Measurements from ENCODE around the gene OSER1. TPM values are rescaled to one million over a fixed set of nuclear protein-coding genes. Genes with fewer than 3 reads are reported as not detected.
"Not testable (repeated sequence)": the region's sequence is repeated elsewhere in the genome, so short reads cannot be mapped to it uniquely, and the experiment has no call there.

OSER1 gene
- 10 to 100 TPM; 45.4 to 52.7 (median 51.3) TPM for polyA plus RNA-seq (ENCODE audit: insufficient read length in 4 of 4)

DNA sequence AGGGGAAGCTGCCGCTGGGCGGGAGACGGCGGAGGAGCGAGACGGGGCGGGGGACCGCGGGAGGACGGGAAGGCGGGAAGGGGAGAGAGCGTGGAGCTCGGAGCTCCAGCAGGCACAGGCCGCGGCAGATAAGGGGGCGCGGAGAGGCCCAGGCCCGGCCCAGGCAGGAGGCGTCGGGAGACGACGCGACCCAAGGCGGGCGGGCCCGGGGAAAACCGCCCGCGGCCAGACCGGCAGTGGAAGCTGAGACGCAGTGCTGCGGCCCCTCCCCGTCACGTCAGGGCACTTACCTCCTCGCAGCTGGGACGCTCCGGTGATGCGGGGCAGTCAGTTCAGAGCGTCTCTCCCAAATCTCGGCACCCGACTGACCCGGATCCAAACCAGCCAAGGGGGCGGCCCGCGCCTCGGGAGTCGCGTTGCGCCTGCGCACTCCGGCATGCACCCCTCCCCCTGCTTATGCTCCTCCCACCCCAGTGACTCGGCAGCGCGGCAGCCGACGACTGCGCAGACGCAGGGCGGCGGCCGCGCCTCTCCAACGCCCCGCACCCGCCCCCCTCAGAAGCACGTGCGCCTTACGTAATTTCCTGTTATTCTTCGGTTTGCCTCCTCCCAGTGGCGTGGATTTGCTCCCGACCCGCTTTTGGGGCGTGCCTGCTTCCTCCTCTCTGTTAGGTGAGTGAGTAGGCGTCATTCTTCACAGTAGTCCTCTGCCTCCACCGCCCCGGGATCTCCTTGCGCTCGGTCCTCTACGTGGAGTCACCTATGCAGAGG lies at the start of gene OSER1:
Gene OSER1, minus strand, starts transcription at position 366 of the 771 bp plus-strand sequence. CDS start 3,814 bp downstream, outside the sequence.
- peak; percentile 93 to 96 (median 94) for DNase-seq (ENCODE audit: low read depth in 4 of 4, low spot score in 3 of 4)

DNA sequence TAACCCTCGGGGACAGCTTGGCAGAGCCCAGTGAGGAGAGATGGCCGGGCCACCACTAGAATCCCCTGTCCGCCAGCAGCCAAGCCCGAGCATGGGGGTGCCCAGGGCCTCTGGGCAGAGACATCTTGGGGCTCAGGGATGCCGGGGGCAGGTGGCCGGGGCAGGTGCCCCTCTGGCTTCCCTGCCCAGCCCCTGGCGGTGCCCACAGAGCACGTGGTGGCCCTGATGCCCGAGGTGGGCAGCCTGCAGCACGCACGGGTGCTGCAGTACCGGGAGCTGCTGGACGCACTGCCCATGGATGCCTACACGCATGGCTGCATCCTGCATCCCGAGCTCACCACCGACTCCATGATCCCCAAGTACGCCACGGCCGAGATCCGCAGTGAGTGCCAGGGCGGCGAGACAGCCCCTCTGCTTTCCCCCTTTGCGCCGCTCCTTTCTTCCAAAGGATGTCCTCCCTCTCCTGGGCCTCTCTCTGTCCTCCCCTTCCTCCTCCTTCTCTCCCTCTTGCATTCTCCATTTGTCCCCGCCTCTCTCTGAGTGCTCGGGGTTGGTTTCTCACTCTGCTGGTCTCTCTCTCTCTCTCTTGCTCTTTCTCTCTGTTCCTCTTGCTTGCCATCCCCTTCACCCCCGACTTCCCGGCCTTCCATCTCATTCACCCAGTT lies 47.8 kb upstream of the OSER1 start:
- DNase-seq (ENCODE audit: low read depth in 4 of 4, low spot score in 3 of 4): no peak

DNA sequence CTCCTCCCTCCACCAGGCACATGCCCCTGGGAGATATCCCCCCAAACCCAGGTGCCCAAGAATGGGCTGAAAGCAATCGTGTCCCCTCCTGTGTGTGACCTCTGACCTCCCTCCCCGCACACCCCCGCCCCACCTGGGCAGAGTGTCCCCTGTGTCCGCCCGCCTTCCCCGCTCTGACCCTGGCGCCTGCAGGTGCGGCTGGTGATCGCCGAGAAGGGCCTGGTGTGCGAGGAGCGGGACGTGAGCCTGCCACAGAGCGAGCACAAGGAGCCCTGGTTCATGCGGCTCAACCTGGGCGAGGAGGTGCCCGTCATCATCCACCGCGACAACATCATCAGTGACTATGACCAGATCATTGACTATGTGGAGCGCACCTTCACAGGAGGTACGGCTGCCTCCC lies 46.4 kb upstream of the OSER1 start:
- no peak for DNase-seq (ENCODE audit: low read depth in 4 of 4, low spot score in 3 of 4)

DNA sequence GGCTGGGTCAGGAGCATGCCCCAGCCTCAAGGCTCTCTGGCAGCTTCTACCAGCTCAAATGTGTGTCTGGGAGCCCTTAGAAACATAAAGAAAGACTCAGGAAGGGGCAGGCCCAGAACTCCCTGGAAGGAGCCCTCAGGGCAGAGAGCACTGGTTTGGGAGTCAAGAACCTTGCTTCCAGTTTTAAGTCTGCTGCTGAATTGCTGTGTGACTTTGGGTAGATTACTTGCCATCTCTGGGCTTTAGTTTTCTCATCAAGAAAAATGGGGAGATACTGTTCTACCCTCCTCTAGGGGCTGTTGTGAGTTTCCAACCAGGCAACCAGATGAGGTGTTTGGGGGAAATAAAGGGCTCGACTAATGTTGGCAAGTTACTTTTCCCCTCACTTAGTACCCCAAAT lies 45.4 kb upstream of the OSER1 start:
- no peak for DNase-seq (ENCODE audit: low read depth in 4 of 4, low spot score in 3 of 4)

DNA sequence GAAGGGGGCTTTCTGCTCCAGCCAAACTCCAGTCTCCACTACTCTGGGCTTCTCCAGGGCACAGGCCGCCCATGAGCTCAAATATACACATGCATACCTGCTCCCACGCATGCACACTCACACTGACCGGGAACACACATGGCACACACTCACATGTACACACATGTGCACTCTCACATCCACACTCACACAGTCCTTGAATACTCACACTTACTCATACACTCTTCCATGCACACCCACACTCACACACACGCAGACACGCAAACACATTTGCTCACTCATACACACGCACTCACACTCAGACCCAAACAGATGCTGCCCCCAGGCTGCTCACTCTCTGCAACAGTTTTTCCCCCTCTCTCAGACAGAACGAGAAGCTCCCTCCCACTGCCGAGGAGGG lies 43.5 kb upstream of the OSER1 start:
- DNase-seq (ENCODE audit: low read depth in 4 of 4, low spot score in 3 of 4): no peak

DNA sequence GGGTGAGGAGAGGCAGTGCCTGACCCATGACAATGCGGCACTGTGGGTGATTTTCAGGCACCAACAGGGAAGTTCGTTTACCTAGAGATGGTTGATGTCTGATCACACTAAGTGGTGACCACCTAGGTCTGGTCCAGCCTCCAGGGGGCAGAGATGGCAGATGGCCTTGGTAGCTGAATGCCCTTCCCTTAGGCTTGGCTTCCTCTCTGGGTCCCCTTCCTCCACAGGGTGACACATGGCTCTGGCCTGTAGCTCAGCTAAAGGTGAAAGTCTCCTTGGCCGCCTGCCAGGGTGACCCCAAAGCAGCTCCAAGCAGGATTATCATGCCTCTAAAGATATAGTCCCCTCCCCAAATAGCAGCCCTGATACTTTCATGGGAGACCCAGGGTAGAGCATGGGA lies 43.0 kb upstream of the OSER1 start:
- no peak for DNase-seq (ENCODE audit: low read depth in 4 of 4, low spot score in 3 of 4)

DNA sequence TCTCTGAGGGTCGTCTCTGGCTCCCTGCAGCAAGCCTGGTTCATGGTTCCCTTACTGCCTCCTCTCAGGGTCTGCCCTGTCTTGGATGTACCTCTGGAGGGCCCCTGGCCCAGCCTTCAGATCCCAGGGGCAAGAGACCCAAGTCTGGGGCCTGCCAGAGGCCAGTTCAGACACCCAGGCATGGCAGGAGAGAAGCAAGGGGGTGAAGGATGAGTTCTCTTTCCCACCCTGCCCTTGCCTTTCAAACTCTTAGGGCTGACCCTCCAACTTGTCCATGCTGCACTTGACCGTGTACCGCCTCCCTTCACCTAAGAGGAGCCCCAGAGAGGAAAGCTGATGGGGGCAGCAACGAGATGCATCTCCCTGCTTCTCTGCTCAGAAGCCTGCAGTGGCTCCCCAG lies 40.7 kb upstream of the OSER1 start:
- no peak for DNase-seq (ENCODE audit: low read depth in 4 of 4, low spot score in 3 of 4)

DNA sequence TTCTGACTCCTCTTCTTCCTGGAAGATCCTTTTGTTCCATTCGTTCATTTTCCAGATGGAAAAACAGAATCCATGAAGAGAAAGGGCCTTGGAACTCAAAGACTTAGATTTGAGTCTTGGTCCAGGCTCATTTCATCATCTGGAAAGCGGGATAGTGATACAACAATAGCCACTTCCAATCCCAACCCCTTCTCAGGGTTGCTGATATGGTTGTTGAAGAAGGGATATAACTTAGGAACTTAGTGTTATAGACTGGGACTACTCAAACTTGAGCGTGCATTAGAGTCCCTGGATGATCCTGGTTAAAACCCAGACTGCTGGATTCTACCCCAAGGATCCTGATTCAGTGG lies 37.8 kb upstream of the OSER1 start:
- no peak for DNase-seq (ENCODE audit: low read depth in 4 of 4, low spot score in 3 of 4)

DNA sequence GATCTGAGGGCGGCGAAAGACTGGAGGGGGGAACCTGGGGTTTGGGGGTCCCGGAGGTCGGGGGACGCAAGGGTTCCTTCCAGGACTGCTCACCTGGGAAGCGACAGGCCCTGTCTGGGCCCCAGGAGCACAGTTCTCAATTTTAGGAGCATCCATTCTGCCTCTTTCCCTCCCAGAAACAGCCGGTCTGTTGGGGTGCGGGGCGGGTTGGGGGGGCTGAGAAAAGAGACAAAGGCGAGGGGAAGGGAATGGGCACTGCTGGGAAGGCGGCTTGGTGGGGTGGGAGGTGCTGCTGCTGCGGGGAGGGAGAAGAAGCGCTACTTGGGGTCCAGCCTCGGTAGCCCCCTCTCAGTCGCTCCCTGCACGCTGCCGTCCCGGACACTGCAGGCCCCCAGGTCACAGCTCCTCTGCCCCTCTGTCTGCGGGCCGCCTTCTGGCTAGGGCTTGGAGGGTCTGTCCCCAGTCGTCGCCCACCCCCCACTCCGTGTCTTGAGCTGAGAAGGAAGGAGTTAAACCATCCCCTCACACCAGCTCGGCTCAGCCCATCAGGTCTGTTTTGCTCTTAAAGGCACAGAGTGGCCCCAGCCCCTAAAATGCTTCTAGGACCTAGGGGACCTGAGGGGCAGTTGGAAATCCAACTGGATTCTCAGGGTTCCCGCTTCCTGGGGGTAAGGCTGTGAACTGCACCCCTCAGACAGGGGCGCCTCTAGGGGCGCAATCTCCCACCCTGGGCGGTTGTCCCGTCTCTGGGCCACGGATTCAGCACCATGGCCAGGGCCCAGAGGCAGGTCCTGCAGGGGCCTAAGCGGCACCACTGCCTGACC lies 37.2 kb upstream of the OSER1 start:
- peak; percentile 31 to 48 (median 42) for DNase-seq (ENCODE audit: low read depth in 4 of 4, low spot score in 3 of 4)

DNA sequence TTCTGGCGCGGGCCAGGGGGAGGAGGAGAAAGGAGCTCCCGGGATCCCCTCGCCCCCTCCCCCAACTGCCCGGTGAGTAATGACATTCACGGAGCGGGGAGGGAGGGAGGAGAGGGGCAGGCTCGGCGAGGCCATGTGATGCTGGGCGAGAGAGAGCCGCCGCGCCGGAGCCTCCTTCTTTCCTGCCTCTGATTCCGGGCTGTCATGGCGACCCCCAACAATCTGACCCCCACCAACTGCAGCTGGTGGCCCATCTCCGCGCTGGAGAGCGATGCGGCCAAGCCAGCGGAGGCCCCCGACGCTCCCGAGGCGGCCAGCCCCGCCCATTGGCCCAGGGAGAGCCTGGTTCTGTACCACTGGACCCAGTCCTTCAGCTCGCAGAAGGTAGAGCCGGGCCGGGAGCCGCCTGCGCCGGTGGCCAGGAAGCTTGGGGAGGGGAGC lies 36.6 kb upstream of the OSER1 start, which contains the start of gene GDAP1L1:
Gene GDAP1L1, plus strand, starts transcription at position 178 of the 441 bp plus-strand sequence. Its CDS starts 27 bp downstream, at position 205.
- DNase-seq (ENCODE audit: low read depth in 4 of 4, low spot score in 3 of 4): peak in 1 of 4 donors; percentile 5

DNA sequence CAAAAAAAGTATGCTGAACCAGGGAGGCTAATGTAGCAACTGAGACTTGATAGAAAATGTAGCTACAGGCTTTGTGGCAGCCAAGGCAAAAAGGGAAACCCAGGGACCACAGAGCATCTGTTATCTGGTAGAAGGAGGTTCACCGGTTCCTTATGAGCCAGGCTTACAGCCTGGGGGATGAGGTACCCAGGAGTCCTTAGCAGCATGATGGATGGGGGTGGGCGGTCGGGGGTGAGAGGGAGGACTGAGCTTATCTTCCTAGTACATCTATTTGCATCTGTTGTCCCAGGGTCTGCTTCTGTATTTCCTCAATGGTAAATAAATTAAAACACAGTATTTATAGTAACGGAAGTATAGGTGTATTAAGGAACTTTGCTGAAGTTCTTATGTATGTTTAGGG lies 35.4 kb upstream of the OSER1 start:
- no peak for DNase-seq (ENCODE audit: low read depth in 4 of 4, low spot score in 3 of 4)

DNA sequence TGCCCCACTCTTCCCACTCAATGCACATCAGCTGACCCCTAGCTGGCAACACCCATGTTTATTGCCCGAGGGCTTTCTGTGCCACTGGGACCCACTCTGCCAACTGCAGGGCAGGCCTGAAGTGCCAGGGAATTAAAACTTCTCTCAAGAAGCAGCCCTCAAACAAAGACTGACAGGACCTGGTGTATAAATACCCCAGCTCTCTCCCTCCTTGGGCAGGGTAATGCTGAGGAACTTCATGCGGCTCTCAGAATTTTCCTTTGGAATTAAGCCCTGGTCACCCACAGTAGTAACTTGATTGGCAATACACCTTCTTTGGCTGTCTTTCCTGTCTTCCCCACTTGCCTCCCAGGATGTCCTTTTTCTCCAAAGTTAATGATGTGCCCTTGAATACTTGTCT lies 31.2 kb upstream of the OSER1 start:
- no peak for DNase-seq (ENCODE audit: low read depth in 4 of 4, low spot score in 3 of 4)

DNA sequence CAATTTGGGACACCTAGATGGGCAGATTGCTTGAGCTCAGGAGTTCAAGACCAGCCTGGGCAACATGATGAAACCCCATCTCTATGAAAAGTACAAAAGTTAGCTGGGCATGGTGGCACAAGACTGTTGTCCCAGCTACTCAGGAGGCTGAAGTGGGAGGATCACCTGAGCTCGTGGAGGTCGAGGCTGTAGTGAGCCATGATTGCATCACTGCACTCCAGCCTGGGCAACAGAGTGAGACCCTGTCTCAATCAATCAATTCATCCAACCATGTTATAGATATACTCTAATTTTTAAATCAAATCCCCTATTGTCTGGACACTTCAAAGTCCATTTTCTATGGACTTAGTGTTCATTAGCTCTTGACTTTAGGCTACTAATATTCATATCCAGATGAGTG lies 26.3 kb upstream of the OSER1 start:
- DNase-seq (ENCODE audit: low read depth in 4 of 4, low spot score in 3 of 4): not testable (repeated sequence)

DNA sequence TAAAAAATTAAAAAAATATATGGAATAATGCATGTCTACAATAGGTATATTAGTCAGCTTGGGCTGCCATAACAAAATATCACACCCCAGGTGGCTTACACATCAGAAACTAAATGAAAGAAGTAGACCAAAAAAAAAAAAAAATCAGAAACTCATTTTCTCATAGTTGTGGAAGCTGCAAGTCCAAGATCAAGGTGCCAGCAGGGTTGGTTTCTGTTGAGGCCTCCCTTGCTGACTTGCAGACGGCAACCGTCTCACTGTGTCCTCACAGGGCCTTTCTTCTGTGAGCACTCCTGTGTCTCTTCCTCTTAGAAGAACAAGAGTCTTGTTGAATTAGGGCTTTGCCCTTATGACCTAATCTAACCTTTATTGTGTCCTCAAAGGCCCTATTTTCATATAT lies 25.1 kb upstream of the OSER1 start:
- no peak for DNase-seq (ENCODE audit: low read depth in 4 of 4, low spot score in 3 of 4)

DNA sequence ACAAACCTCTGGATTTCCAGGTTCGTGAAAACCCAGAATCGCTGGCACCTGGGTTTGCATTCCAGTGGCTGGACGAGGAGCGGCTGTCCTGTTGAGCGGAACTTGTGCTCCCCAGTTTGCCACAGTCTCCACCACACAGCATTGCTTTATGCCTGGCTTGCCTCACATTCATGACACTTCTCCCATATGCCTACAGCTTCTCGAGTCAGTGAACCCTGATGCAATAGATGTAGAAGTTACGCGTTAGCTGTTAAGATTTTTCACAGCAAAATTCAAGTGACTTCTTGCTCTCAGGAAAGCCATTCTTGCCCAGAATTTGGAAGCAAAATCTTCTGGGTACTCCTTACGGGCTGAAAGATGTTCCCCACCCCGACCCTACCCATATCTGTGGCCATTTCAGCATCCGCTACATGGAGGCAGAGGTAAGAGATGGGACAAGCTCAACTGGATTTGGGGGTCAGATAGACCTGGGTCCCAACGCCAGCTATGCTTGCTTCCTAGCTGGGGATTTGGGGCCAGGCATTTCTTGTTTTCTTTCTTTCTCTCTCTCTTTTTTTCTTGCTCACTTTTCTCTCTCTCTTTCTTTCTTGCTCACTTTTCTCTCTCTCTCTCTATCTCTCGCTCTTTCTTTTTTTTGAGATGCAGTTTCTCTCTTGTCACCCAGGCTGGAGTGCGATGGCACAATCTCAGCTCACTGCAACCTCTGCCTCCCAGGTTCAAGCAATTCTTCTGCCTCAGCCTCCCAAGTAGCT lies 24.2 kb upstream of the OSER1 start:
- DNase-seq (ENCODE audit: low read depth in 4 of 4, low spot score in 3 of 4): no peak

DNA sequence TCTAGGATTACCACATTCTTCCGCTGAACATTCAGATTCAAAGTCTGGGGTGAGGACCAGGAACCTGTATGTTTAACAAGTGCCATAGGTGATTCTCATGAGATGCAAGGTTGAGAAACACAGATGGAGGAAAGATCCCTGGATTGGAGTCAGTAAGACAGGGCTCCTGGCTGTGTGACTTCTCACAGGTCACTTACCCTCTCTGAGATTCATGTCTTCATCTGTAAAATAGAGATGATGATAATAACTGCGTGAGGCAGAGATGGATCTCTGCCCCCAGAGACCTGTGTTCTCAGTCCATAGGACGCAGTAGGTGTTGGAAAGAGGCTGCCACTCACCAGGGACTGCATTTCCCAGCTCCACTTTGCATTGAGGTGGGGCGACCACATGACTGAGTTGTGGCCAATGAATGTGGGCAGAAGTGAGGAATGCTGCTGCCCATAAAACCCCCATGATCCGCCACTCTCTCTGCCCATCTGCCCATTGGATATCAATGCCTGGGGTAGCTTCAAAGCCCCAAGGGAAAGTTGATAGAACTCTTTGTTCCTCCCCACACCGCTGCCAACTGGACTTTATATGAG lies 23.0 kb upstream of the OSER1 start:
- DNase-seq (ENCODE audit: low read depth in 4 of 4, low spot score in 3 of 4): no peak

DNA sequence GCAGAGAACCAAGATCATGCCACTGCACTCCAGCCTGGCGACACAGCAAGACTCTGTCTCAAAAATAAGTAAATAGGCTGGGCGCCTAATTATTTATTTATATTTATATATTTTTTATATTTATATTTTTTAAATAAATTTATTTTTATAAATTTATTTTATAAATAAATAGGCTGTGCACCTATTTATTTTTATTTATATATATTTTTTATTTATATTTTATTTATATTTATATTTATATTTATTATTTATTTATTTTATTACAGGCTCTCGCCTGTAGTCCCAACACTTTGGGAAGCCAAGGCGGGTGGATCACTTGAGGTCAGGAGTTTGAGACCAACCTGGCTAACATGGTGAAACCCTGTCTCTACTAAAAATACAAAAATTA lies 21.9 kb upstream of the OSER1 start:
- not testable (repeated sequence) for DNase-seq (ENCODE audit: low read depth in 4 of 4, low spot score in 3 of 4)

DNA sequence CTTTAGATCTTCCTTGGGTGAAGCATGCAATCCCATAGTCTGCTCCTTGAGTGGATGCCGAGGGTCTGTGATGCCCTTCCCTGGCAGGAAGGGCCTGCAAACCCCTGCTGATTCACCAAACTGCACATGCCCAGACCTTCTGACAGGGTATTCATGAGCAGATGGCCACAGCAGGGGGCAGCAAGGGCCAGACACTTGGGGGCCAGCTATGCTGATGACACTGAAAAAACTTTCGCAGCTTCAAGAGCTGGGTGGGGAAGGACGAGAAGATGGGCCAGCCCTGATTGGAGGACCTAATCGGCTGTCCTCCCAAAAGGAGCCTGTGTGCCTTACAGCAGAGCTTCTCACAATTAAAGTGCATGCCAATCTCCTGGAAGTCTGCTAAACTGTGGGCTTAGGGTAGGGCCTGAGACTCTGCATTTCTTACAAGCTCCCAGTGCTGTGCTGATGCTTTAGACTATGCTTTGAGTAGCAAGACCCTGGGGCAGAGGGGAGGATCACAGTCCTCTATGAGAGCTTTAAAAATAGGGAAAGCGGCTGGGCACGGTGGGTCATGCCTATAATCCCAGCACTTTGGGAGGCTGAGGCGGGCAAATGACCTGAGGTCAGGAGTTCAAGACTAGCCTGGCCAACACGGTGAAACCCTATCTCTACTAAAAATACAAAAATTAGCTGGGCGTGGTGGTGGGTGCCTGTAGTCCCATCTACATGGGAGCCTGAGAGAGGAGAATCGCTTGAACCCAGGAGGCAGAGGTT lies 21.3 kb upstream of the OSER1 start:
- no peak for DNase-seq (ENCODE audit: low read depth in 4 of 4, low spot score in 3 of 4)

DNA sequence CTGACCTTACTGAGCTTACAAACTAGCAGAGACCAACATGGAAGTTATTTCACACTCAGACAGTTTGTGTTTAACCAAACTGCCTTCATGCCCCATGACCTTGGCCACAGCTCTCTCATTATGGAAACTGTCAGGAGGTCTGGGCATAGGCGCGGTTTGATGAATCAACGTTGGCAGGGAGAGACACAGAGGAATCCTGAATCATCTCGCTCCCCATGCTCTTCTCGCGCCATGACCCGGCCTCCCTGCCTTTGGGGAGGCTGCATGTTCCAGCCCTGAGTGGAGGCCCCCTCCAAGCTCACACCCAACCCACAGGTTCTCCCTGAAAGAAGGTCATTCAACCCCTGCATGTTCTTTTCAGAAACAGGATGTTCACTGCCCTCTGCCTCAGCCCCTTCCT lies 20.6 kb upstream of the OSER1 start:
- DNase-seq (ENCODE audit: low read depth in 4 of 4, low spot score in 3 of 4): no peak
